ENCODE measurements around the gene ZBTB46. TPM values are rescaled to one million over a fixed set of nuclear protein-coding genes. Genes with fewer than 3 reads are reported as not detected.

Gene ZBTB46
- total RNA-seq, 1 experiment from 2014 or later, result 10.7 TPM

GRCh38 chr20:63792866-63793265 lies 38.2 kb downstream of the ZBTB46 start:
- ATAC-seq (no peak), DNase-seq (ENCODE audit: low read depth, low spot score) (no peak)
- TF ChIP-seq JUND (IDR thresholded peaks at IDR 0.05) (no peak), POLR2AphosphoS5 (IDR thresholded peaks at IDR 0.05; ENCODE audit: low read depth, low read length) (no peak), EZH2phosphoT487 (IDR thresholded peaks at IDR 0.05; ENCODE audit: borderline replicate concordance) (no peak), ELF1 (IDR thresholded peaks at IDR 0.05; ENCODE audit: borderline replicate concordance, low read depth) (no peak), SP1 (IDR thresholded peaks at IDR 0.05; ENCODE audit: low read depth) (no peak), ATF3 (IDR thresholded peaks at IDR 0.05) (no peak), TCF7L2 (IDR thresholded peaks at IDR 0.05; ENCODE audit: borderline replicate concordance, extremely low read depth, insufficient read depth, insufficient read length) (no peak), EGR1 (IDR thresholded peaks at IDR 0.05; ENCODE audit: low read depth) (no peak), POLR2A (IDR thresholded peaks at IDR 0.05; ENCODE audit: borderline replicate concordance, extremely low read depth, insufficient read depth, insufficient read length) (no peak), ZFX (IDR thresholded peaks at IDR 0.05) (no peak), CEBPB (IDR thresholded peaks at IDR 0.05; ENCODE audit: low read depth) (no peak)
- Histone ChIP-seq H3K4me1 (ENCODE audit: control insufficient read depth in 1 of 2, insufficient read depth in 2 of 2, low read length in 2 of 2) (peaks cover 0 to 5% of the 10 kb centered on the region in 2 experiments; a peak in 1 of 4 replicates), H4K20me1 (ENCODE audit: insufficient read depth) (no peaks in the 10 kb centered on the region), H3K79me2 (ENCODE audit: insufficient read depth, low read length) (no peaks in the 10 kb centered on the region), H3K27me3 (ENCODE audit: insufficient read depth, low read length) (no peaks in the 10 kb centered on the region), H2AFZ (ENCODE audit: low read depth, low read length, poor library complexity, severe bottlenecking) (no peak overlapping the region), H3K4me2 (ENCODE audit: low read length) (no peak overlapping the region), H3K4me3 (replicated peaks in 1 of 2; ENCODE audit: low read depth in 1 of 2, low read length in 2 of 2) (no peak overlapping the region), H3K9ac (ENCODE audit: low read length) (no peak overlapping the region), H3K36me3 (ENCODE audit: control insufficient read depth in 1 of 2, insufficient read depth in 2 of 2, low read length in 2 of 2) (no peaks in the 10 kb centered on the region), H3K9me2 (ENCODE audit: insufficient read depth) (no peaks in the 10 kb centered on the region), H3K27ac (ENCODE audit: low read depth, low read length) (no peak overlapping the region), H3K9me3 (ENCODE audit: control insufficient read depth in 1 of 2, insufficient read depth in 1 of 2, low read depth in 1 of 2, low read length in 2 of 2) (no peaks in the 10 kb centered on the region)
- ChIA-PET RAD21 (ENCODE audit: low non-redundant PET in 1 of 2, low total read pairs in 2 of 2, uncharacterized antibody in 2 of 2, unreplicated experiment in 2 of 2) (no interaction called here), POLR2A (no interaction called here), CTCF (no interaction called here)
- intact Hi-C loops (cut with micrococcal nuclease), result no loop called here
- BruUV-seq (replicated peaks), result no TSS peak

GRCh38 chr20:63791497-63792156 lies 39.4 kb downstream of the ZBTB46 start:
- no peak for ATAC-seq
- no peak for TF ChIP-seq CBX3 (IDR thresholded peaks at IDR 0.05; ENCODE audit: low read depth)
- TF ChIP-seq EZH2 (IDR thresholded peaks at IDR 0.05), result no peak
- no peak for TF ChIP-seq MAX (IDR thresholded peaks at IDR 0.05)
- TF ChIP-seq ZNF274 (IDR thresholded peaks at IDR 0.05; ENCODE audit: low read depth, low read length), result no peak
- TF ChIP-seq ATF3 (IDR thresholded peaks at IDR 0.05), result no peak
- TF ChIP-seq ZBTB33 (IDR thresholded peaks at IDR 0.05; ENCODE audit: extremely low read depth, insufficient replicate concordance, low read length), result no peak
- TF ChIP-seq EGR1 (IDR thresholded peaks at IDR 0.05; ENCODE audit: low read depth), result no peak
- DNase-seq (ENCODE audit: low read depth, low spot score), result no peak
- Histone ChIP-seq H3K36me3 (ENCODE audit: control insufficient read depth in 1 of 2, insufficient read depth in 2 of 2, low read length in 2 of 2) (no peaks in the 10 kb centered on the region), H2AFZ (ENCODE audit: low read depth, low read length, poor library complexity, severe bottlenecking) (no peak overlapping the region), H3K9me2 (ENCODE audit: insufficient read depth) (no peaks in the 10 kb centered on the region), H3K27ac (ENCODE audit: low read depth, low read length) (no peak overlapping the region), H3K4me1 (ENCODE audit: control insufficient read depth in 1 of 2, insufficient read depth in 2 of 2, low read length in 2 of 2) (peaks cover 0 to 5% of the 10 kb centered on the region in 2 experiments; a peak in 2 of 4 replicates), H3K4me3 (replicated peaks in 1 of 2; ENCODE audit: low read depth in 1 of 2, low read length in 2 of 2) (no peak overlapping the region), H3K79me2 (ENCODE audit: insufficient read depth, low read length) (no peaks in the 10 kb centered on the region), H3K4me2 (ENCODE audit: low read length) (no peak overlapping the region), H4K20me1 (ENCODE audit: insufficient read depth) (no peaks in the 10 kb centered on the region), H3K27me3 (ENCODE audit: insufficient read depth, low read length) (no peaks in the 10 kb centered on the region), H3K9ac (ENCODE audit: low read length) (no peak overlapping the region), H3K9me3 (ENCODE audit: control insufficient read depth in 1 of 2, insufficient read depth in 1 of 2, low read depth in 1 of 2, low read length in 2 of 2) (no peaks in the 10 kb centered on the region)
- ChIA-PET RAD21 (ENCODE audit: low non-redundant PET in 1 of 2, low total read pairs in 2 of 2, uncharacterized antibody in 2 of 2, unreplicated experiment in 2 of 2) (no interaction called here), POLR2A (no interaction called here), CTCF (interaction anchor here (1.2 kb wide), 1 partner anchor 9 kb away, joined by 4 read pairs; no protein-coding TSS in a partner anchor)
- intact Hi-C loops (cut with micrococcal nuclease), result no loop called here
- no TSS peak for BruUV-seq (replicated peaks)

Measured in HCT116 (cell line).